HepG2 (cell line): ENCODE results near the gene TASP1. TPM values are rescaled to one million over a fixed set of nuclear protein-coding genes. Genes with fewer than 3 reads are reported as not detected.

ENCODE experiments used
- ATAC-seq: fragments of 200-7000 bp; cut with Tn5 transposase; 3 replicates; pipeline ENCODE4 v1.9.1; 2020; ENCODE audit warnings: mild to moderate bottlenecking, moderate library complexity
- BruUV-seq: library from RNA; stranded (reverse); fragments of 400-500 nt; replicated peaks from 2 replicates; lab custom pipeline; 2021; lab: Mats Ljungman, UMichigan
- CTCF ChIA-PET: fragments of 300-600 bp; formaldehyde crosslinking; extraction: SDS; loops from one replicate; lab custom pipeline; 2021; ENCODE audit warnings: low total read pairs, inconsistent platforms, low intra/inter-chr PET ratio; lab: Yijun Ruan, JAX
- POLR2A ChIA-PET: fragments of 350-600 bp; sonication (Branson Sonifier 250); formaldehyde crosslinking; loops from one replicate; lab custom pipeline; 2020; ENCODE audit warnings: antibody characterized with exemption, inconsistent platforms; lab: Yijun Ruan, JAX
- DNase-seq: peaks from one replicate; pipeline ENCODE4 v3.0.0-alpha.2; 2015; ENCODE audit warnings: low spot score
- FAIRE-seq: peaks from 3 replicates; lab custom pipeline; 2011; peaks lifted over from hg19 to GRCh38; lab: Jason Lieb, UNC
- H2AFZ ChIP-seq: one replicate; pipeline ENCODE4 v1.6.1; 2011; ENCODE audit warnings: low read length, inconsistent platforms
- H3K27ac ChIP-seq: fragments of 300-600 bp; 3 replicates; pipeline ENCODE4 v1.8.0; 2011; ENCODE audit warnings: mixed run types, mild to moderate bottlenecking, mixed read lengths, low read length, inconsistent platforms; ENCODE audit not compliant: insufficient read depth; ENCODE audit errors: extremely low read length
- H3K27me3 ChIP-seq, 2 experiments: fragments of 200-600 bp in 1 of 2; 2 replicates in 1 of 2; 3 replicates in 1 of 2; pipeline versions ENCODE4 v1.6.0 to v1.8.0; 2011; ENCODE audit warnings: low read length in 2 of 2, mild to moderate bottlenecking in 2 of 2, moderate library complexity in 2 of 2, inconsistent platforms in 1 of 2; ENCODE audit not compliant: insufficient read depth in 2 of 2, control insufficient read depth in 1 of 2
- H3K36me3 ChIP-seq, 2 experiments: fragments of 200-600 bp in 1 of 2; replicated peaks in 1 of 2; 2 replicates in 1 of 2; 3 replicates in 1 of 2; pipeline versions ENCODE4 v1.5.1 to v1.8.0; 2011; ENCODE audit warnings: low read length in 2 of 2, inconsistent platforms in 1 of 2; ENCODE audit not compliant: insufficient read depth in 2 of 2, control insufficient read depth in 1 of 2
- H3K4me1 ChIP-seq: 2 replicates; pipeline ENCODE4 v1.5.1; 2012; ENCODE audit warnings: low read length, inconsistent platforms; ENCODE audit not compliant: insufficient read depth
- H3K4me2 ChIP-seq: 2 replicates; pipeline ENCODE4 v1.6.0; 2011; ENCODE audit warnings: low read depth, low read length, inconsistent platforms
- H3K4me3 ChIP-seq, 3 experiments: fragments of 200-600 bp in 1 of 3; sonication (generic), shearing (Covaris generic) in 1 of 3; replicated peaks in 1 of 3; 2 replicates each; pipeline ENCODE4 v1.5.1; 2011 to 2016; ENCODE audit warnings: low read length in 3 of 3, inconsistent platforms in 2 of 3, low read depth in 2 of 3, mild to moderate bottlenecking in 2 of 3, control low read depth in 1 of 3, mixed read lengths in 1 of 3; ENCODE audit not compliant: insufficient read depth in 1 of 3
- H3K79me2 ChIP-seq: one replicate; pipeline ENCODE4 v1.6.1; 2011; ENCODE audit warnings: low read length, inconsistent platforms; ENCODE audit not compliant: insufficient read depth
- H3K9ac ChIP-seq: 2 replicates; pipeline ENCODE4 v1.6.0; 2011; ENCODE audit warnings: mild to moderate bottlenecking, low read depth, low read length, inconsistent platforms; ENCODE audit not compliant: insufficient read depth
- H3K9me3 ChIP-seq: 2 replicates; pipeline ENCODE4 v1.5.1; 2012; ENCODE audit warnings: mild to moderate bottlenecking, low read length
- H4K20me1 ChIP-seq: 2 replicates; pipeline ENCODE4 v1.6.0; 2011; ENCODE audit warnings: inconsistent platforms, mild to moderate bottlenecking, low read length, moderate library complexity; ENCODE audit not compliant: insufficient read depth
- CCDC6 ChIP-seq: sonication (generic); formaldehyde crosslinking; IDR thresholded peaks from 2 replicates; pipeline ENCODE4 v1.8.1; 2022; ENCODE audit warnings: mild to moderate bottlenecking, missing genetic modification reagents, moderate library complexity
- ELF4 ChIP-seq: sonication (generic); formaldehyde crosslinking; IDR thresholded peaks from 2 replicates; pipeline ENCODE4 v1.5.0; 2020; ENCODE audit warnings: missing genetic modification reagents, mild to moderate bottlenecking, moderate library complexity, borderline replicate concordance
- GATAD1 ChIP-seq: IDR thresholded peaks from 2 replicates; pipeline ENCODE4 v1.6.1; 2016; ENCODE audit warnings: missing genetic modification reagents, missing compliant biosample characterization
- GPN1 ChIP-seq: sonication (generic); formaldehyde crosslinking; IDR thresholded peaks from 2 replicates; pipeline ENCODE4 v1.5.1; 2020; ENCODE audit warnings: missing genetic modification reagents, borderline replicate concordance
- MYPOP ChIP-seq: sonication (generic); formaldehyde crosslinking; IDR thresholded peaks from 2 replicates; pipeline ENCODE4 v1.8.1; 2023; ENCODE audit warnings: mild to moderate bottlenecking, moderate library complexity, missing genetic modification reagents
- TSC22D2 ChIP-seq: sonication (generic); formaldehyde crosslinking; IDR thresholded peaks from 2 replicates; pipeline ENCODE4 v1.5.1; 2020; ENCODE audit warnings: missing genetic modification reagents, mild to moderate bottlenecking, borderline replicate concordance
- ZBTB33 ChIP-seq: sonication (generic); formaldehyde crosslinking; IDR thresholded peaks from 2 replicates; pipeline ENCODE4 v1.4.0; 2020; ENCODE audit warnings: missing genetic modification reagents
- ZHX1 ChIP-seq: sonication (generic); formaldehyde crosslinking; IDR thresholded peaks from 2 replicates; pipeline ENCODE4 v1.8.1; 2022; ENCODE audit warnings: low read depth, mild to moderate bottlenecking, missing genetic modification reagents
- ZNF569 ChIP-seq: sonication (generic); formaldehyde crosslinking; IDR thresholded peaks from 2 replicates; pipeline ENCODE4 v1.5.0; 2020; ENCODE audit warnings: mild to moderate bottlenecking, missing genetic modification reagents, moderate library complexity, borderline replicate concordance
- ZNF740 ChIP-seq: sonication (generic); formaldehyde crosslinking; IDR thresholded peaks from 2 replicates; pipeline ENCODE4 v1.4.0; 2020; ENCODE audit warnings: missing genetic modification reagents
- ZNF776 ChIP-seq: sonication (generic); formaldehyde crosslinking; IDR thresholded peaks from 2 replicates; pipeline ENCODE4 v1.4.0; 2020; ENCODE audit warnings: mild to moderate bottlenecking, missing genetic modification reagents
- WGBS: methylation state at CpG from one replicate; pipeline ENCODE4 v1.1.6; 2017; ENCODE audit warnings: low lambda C conversion rate; 5-methylcytosine and 5-hydroxymethylcytosine counted together
- in situ Hi-C: cut with HindIII; loops from 2 replicates; pipeline ENCODE4 v1.10.0; 2017; ENCODE audit warnings: low pct_unique_long_range_greater_than_20kb; ENCODE audit not compliant: extremely low pct_ligation_motif_present
- intact Hi-C: fragments of 100-400 bp; cut with micrococcal nuclease; formaldehyde crosslinking; loops from one replicate; pipeline ENCODE4 v1.10.0; 2022; ENCODE audit not compliant: unreplicated experiment
- polyA plus RNA-seq, 8 experiments: library from polyadenylated mRNA; depleted of rRNA in 3 of 8; stranded (reverse) in 7 of 8; unstranded in 1 of 8; fragments of >200 nt; fragmentation: Illumina TruSeq in 4 of 8; extraction: Trizol in 4 of 8; gene quantifications; 2 replicates each; pipeline versions ENCODE4 v1.2.1 to v1.2.3, GENCODE V29; 2011 to 2016; ENCODE audit warnings: low read depth in 4 of 8, missing spikeins in 1 of 8, mixed read lengths in 1 of 8; ENCODE audit not compliant: insufficient read depth in 1 of 8
- total RNA-seq, 5 experiments: library from RNA; depleted of rRNA; stranded (reverse); fragments of >200 nt; fragmentation: Illumina TruSeq; extraction: Trizol; gene quantifications; 2 replicates each; pipeline ENCODE4 v1.2.3, GENCODE V29; 2016; ENCODE audit warnings: low read depth in 1 of 5

Gene TASP1
- total and polyA plus RNA-seq, 2 of the 13 experiments (the other 11 are each of a cell fraction or from before 2014, with no cell fraction given) = 10.0 to 25.2 TPM

- 94% methylated on average over 3 of the region's 3 CpGs for WGBS
- H4K20me1 ChIP-seq = no peaks in the 10 kb centered on the region; the same call in 1 of the 2 replicates
- intact Hi-C loops (no loop called here), in situ Hi-C loops (no loop called here)
- H3K9me3 ChIP-seq = no peaks in the 10 kb centered on the region
- H3K4me1 ChIP-seq = no peaks in the 10 kb centered on the region
- no peak for ATAC-seq
- no peak for FAIRE-seq
- POLR2A ChIA-PET = no interaction called here
- BruUV-seq = no TSS peak
- H2AFZ ChIP-seq = no peak overlapping the region
- no peak overlapping the region for H3K4me2 ChIP-seq
- CTCF ChIA-PET = no interaction called here
- DNase-seq = no peak
- no peak for TF ChIP-seq ZHX1
- 0 out of 2 replicates have a peak, but pooled peaks have one; percentile 34 for TF ChIP-seq ELF4 (CRISPR knock-in tag)
- H3K27me3 ChIP-seq = no peaks in the 10 kb centered on the region
- no peak overlapping the region for H3K27ac ChIP-seq
- H3K9ac ChIP-seq = no peak overlapping the region
- no peak overlapping the region for H3K4me3 ChIP-seq
- H3K79me2 ChIP-seq = no peaks in the 10 kb centered on the region
- peaks cover 0 to 7% of the 10 kb centered on the region in 2 experiments; a peak in 4 of 5 replicates for H3K36me3 ChIP-seq
Observed at GRCh38 chr20:13554076-13554475, 84.7 kb downstream of the TASP1 start.

- Histone ChIP-seq H3K36me3 (no peaks in the 10 kb centered on the region; a peak in 2 of 5 replicates), H4K20me1 (no peaks in the 10 kb centered on the region), H3K27ac (no peak overlapping the region), H3K9ac (no peak overlapping the region), H3K4me2 (no peak overlapping the region), H3K4me3 (no peak overlapping the region), H3K9me3 (no peaks in the 10 kb centered on the region), H3K4me1 (no peaks in the 10 kb centered on the region), H3K27me3 (no peaks in the 10 kb centered on the region), H2AFZ (no peak overlapping the region), H3K79me2 (no peaks in the 10 kb centered on the region)
- 91% methylated on average over 5 of the region's 5 CpGs for WGBS
- POLR2A ChIA-PET = no interaction called here
- ATAC-seq = no peak
- no peak for FAIRE-seq
- in situ Hi-C loops (no loop called here), intact Hi-C loops (no loop called here)
- BruUV-seq = no TSS peak
- CTCF ChIA-PET = no interaction called here
- DNase-seq = no peak
- no peak for TF ChIP-seq MYPOP (CRISPR knock-in tag)
- TF ChIP-seq GPN1 = no peak
- TF ChIP-seq ZNF740 (CRISPR knock-in tag) = no peak
- TF ChIP-seq GATAD1 = no peak
- TF ChIP-seq TSC22D2 = no peak
- TF ChIP-seq CCDC6 (CRISPR knock-in tag) = no peak
- TF ChIP-seq ZNF569 (CRISPR knock-in tag) = no peak
- TF ChIP-seq ZBTB33 = no peak
- TF ChIP-seq ZNF776 = no peak
Observed at GRCh38 chr20:13552061-13552460, 86.7 kb downstream of the TASP1 start.
